Right atrium auricular region (tissue), 2 donors: ENCODE measurements around the gene TXNIP. TPM values are rescaled to one million over a fixed set of nuclear protein-coding genes. Genes with fewer than 3 reads are reported as not detected.
A peak's percentile ranks its signal among the peaks of the same experiment; 100 is the strongest.

Source experiments
- DNase-seq: peaks from one replicate; pipeline ENCODE4 v3.0.0-alpha.2; 2019; ENCODE audit warnings: low spot score
- H3K27ac ChIP-seq, 2 donors: fragments of 200-600 bp; sonication (generic); 1 replicate in 1 of 2; 2 replicates in 1 of 2; pipeline ENCODE4 v1.5.1; 2016 to 2019
- H3K27me3 ChIP-seq, 2 donors: fragments of 200-600 bp; sonication (generic); one replicate each; pipeline versions ENCODE4 v1.5.1 to v1.6.0; 2017 to 2019
- H3K36me3 ChIP-seq: fragments of 200-600 bp; sonication (generic); one replicate; pipeline ENCODE4 v1.5.1; 2016
- H3K4me1 ChIP-seq, 2 donors: fragments of 200-600 bp; sonication (generic); one replicate each; pipeline versions ENCODE4 v1.5.1 to v1.6.0; 2017 to 2019
- H3K4me3 ChIP-seq, 2 donors: fragments of 200-600 bp; sonication (generic); 1 replicate in 1 of 2; 2 replicates in 1 of 2; pipeline ENCODE4 v1.5.1; 2017 to 2019; ENCODE audit warnings: mild to moderate bottlenecking in 1 of 2, moderate library complexity in 1 of 2
- H3K9me3 ChIP-seq, 2 donors: fragments of 200-600 bp; sonication (generic); one replicate each; pipeline ENCODE4 v1.5.1; 2019
- total RNA-seq, 2 donors: library from RNA; depleted of rRNA; stranded (reverse); fragments of >200 nt; gene quantifications; one replicate each; pipeline ENCODE4 v1.1.0, GENCODE V29; 2016
- TF ChIP-seq, protein P1 (sequence below), 2 donors: fragments of 200-600 bp; sonication (generic); IDR thresholded peaks; one replicate each; pipeline ENCODE4 v1.5.1; 2019; ENCODE audit warnings: antibody characterized with exemption in 2 of 2

TXNIP gene
- total RNA-seq, 2 donors from 2014 or later: 898 to 1,186 TPM

DNA sequence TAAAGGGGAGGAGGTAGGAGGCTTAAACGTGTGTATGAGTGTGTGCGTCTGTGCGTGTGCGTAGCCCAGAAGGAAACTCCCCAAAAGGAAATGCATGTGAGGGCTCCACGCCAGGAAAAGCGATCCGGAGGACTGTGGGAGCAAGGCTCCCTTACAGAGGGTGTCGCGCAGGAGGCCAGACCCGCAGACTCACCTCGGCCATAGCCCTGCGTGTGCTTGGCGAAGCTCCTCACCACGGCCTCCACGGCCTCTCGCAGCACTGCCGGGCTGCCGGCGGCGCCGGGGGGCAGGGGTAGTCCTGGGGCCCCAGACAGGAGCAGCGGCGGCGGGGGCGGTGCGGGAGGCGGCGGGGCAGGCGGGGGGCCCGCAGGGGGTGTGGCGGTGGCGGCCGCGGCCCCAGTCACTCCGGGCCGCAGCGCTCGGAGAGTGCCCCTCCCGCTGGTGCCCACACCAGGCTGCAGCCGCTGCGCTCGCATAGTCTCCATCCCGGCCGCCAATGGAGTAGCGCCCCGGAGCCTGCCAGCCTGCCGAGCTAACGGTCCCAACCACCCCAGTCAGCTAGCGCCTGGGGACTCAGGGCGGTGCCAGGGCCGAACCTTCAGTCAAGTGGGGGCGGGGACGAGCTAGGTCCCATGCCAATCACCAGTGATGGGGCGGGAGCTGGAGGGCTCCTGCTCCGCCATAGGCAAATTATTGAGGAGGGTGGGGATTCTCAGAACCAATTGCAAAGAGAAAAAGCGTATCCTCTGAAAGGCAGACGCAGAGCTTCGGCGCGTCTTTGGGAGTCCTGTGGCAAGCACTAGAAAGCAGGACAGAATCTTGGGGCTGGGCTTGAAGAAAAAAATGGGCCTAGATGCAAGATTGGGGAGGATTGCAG is 38.7 kb downstream of the TXNIP start, which contains the start of gene LIX1L:
Gene LIX1L, minus strand, starts transcription at position 575 of the 877 bp plus-strand sequence. Its CDS starts 90 bp downstream, at position 485.
- TF ChIP-seq, protein P1, sequence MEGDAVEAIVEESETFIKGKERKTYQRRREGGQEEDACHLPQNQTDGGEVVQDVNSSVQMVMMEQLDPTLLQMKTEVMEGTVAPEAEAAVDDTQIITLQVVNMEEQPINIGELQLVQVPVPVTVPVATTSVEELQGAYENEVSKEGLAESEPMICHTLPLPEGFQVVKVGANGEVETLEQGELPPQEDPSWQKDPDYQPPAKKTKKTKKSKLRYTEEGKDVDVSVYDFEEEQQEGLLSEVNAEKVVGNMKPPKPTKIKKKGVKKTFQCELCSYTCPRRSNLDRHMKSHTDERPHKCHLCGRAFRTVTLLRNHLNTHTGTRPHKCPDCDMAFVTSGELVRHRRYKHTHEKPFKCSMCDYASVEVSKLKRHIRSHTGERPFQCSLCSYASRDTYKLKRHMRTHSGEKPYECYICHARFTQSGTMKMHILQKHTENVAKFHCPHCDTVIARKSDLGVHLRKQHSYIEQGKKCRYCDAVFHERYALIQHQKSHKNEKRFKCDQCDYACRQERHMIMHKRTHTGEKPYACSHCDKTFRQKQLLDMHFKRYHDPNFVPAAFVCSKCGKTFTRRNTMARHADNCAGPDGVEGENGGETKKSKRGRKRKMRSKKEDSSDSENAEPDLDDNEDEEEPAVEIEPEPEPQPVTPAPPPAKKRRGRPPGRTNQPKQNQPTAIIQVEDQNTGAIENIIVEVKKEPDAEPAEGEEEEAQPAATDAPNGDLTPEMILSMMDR (IDR thresholded peaks at IDR 0.05): no peak
- Histone ChIP-seq H3K4me1 (peaks cover 0 to 67% of the 10 kb centered on the region in 2 donors), H3K9me3 (no peaks in the 10 kb centered on the region), H3K36me3 (no peaks in the 10 kb centered on the region), H3K4me3 (peak within 1 kb of the TSS; percentile 80 to 82), H3K27me3 (no peaks in the 10 kb centered on the region), H3K27ac (peak within 1 kb of the TSS; percentile 97 to 98)
- peak; percentile 96 for DNase-seq

DNA sequence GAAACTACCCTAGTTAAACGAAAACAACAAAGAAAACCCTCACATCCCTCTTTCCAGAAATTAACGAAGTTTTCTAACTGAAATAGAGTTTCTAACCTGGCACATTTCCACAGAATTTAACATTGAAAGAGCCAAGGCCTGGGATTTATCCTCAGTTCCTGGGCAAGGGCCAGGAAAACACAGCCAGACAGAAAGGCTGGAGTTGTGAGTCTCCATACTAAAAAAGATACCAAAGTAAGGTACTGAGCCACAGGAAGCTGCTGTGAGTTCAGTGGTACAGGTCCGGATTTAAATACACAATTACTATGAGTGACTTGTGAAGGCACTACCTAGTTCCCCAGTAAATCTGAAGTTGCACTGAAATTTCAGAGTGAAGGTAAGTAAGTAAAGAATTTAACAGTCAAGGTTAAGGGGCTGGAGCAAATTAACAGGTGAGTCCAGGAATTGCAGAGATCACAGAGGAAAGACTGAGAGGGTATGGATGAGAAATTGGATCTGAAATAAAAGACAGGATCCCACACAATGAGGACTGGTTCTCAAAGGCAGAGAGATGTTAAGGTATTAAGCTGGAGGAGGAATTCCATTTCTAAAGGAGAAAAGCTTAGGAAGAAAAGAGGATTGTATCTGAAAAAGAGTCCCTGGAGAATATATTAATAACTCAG is 39.5 kb downstream of the TXNIP start:
- Histone ChIP-seq H3K4me3 (peak overlapping the region; percentile 80 to 82), H3K36me3 (no peaks in the 10 kb centered on the region), H3K27ac (peak overlapping the region; percentile 97 to 98), H3K27me3 (no peaks in the 10 kb centered on the region), H3K9me3 (no peaks in the 10 kb centered on the region), H3K4me1 (peaks cover 0 to 60% of the 10 kb centered on the region in 2 donors)
- DNase-seq: no peak
- TF ChIP-seq, protein P1 (IDR thresholded peaks at IDR 0.05): no peak

DNA sequence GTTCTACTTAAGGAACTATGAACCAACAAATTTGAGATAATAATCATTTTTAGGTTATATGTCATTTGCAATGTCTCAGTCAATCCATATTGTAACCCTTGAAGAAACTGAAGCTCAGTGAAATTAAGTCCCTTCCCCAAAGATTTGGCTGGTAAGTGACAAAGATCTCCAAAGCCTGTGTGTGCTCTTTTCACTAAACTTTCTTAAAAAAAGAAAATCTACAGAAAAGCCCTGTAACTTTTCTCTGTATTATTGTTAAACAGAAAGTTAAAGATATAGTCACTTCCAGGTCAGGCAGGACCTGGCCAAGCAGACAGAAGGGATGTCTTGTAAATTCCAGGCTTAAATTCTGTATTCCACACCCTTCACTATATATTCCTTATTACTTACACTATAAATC is 40.0 kb downstream of the TXNIP start:
- Histone ChIP-seq H3K9me3 (no peaks in the 10 kb centered on the region), H3K4me1 (peaks cover 0 to 55% of the 10 kb centered on the region in 2 donors), H3K4me3 (peak overlapping the region; percentile 80 to 82), H3K27ac (peak overlapping the region; percentile 97 to 98), H3K36me3 (no peaks in the 10 kb centered on the region), H3K27me3 (no peaks in the 10 kb centered on the region)
- TF ChIP-seq, protein P1 (IDR thresholded peaks at IDR 0.05): no peak
- DNase-seq: no peak

DNA sequence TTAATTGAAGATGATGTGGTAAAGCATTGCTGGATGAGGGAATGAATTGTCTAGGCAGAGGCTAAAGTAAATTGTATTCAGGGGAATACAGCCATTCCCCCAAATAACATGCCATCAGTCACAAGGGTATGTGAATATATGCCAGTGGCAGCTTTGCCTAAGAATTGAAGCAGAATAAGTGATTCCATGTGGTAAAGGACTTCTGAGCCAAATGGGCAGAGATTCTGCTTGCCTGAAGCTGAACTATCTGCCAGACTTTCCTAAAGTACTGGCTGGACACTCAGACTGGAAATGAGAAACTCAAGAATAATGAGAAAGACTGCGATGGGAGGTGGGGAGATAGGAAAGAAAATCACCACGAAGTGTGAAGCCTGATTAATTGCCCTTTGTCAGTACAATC is 40.9 kb downstream of the TXNIP start:
- peaks cover 0 to 61% of the 10 kb centered on the region in 2 donors for H3K4me1 ChIP-seq
- no peaks in the 10 kb centered on the region for H3K9me3 ChIP-seq
- no peak for DNase-seq
- peak overlapping the region; percentile 97 to 98 for H3K27ac ChIP-seq
- peak overlapping the region in 1 of 2 donors; percentile 3 for H3K4me3 ChIP-seq
- no peaks in the 10 kb centered on the region for H3K27me3 ChIP-seq
- H3K36me3 ChIP-seq: no peaks in the 10 kb centered on the region
- TF ChIP-seq, protein P1 (IDR thresholded peaks at IDR 0.05): no peak

DNA sequence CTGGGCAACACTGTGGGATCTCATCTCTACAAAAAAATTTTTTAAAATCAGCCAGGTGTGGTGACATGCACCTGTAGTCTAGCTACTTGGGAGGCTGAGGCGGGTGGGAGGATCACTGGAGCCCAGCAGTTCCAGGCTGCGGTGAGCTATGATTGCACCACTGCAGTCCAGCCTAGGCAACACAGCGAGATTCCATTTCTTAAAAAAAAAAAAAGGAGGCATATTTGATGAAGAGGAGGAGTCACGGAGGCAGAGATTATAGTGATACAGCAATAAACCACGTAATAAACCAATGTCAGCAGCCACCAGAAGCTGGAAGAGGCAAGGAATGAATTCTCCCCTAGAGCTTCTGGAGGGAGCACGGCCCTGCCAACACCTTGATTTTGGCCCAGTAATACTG is 42.5 kb downstream of the TXNIP start:
- Histone ChIP-seq H3K9me3 (no peaks in the 10 kb centered on the region), H3K4me1 (peaks cover 0 to 61% of the 10 kb centered on the region in 2 donors), H3K27ac (no peak overlapping the region), H3K36me3 (no peaks in the 10 kb centered on the region), H3K27me3 (no peaks in the 10 kb centered on the region), H3K4me3 (no peak overlapping the region)
- no peak for DNase-seq
- TF ChIP-seq, protein P1 (IDR thresholded peaks at IDR 0.05): no peak
